ENCODE data around the gene EZR. TPM values are rescaled to one million over a fixed set of nuclear protein-coding genes. Genes with fewer than 3 reads are reported as not detected.

EZR gene
- total and polyA plus RNA-seq, 2 of the 13 experiments (the other 11 are each of a cell fraction or from before 2014, with no cell fraction given), result 34.7 to 60.3 TPM

GRCh38 chr6:158791274-158791855 lies 27.8 kb downstream of the EZR start (continued):
- TF ChIP-seq AHDC1 (CRISPR knock-in tag; IDR thresholded peaks at IDR 0.05; ENCODE audit: borderline replicate concordance) (no peak), ZNF362 (CRISPR knock-in tag; IDR thresholded peaks at IDR 0.05; ENCODE audit: borderline replicate concordance) (peak; percentile 82; the same call in 1 of the 2 replicates), ZNF335 (CRISPR knock-in tag; IDR thresholded peaks at IDR 0.05) (no peak), ZNF567 (CRISPR knock-in tag; IDR thresholded peaks at IDR 0.05; ENCODE audit: borderline replicate concordance) (no peak), HNF4A (CRISPR knock-in tag; IDR thresholded peaks at IDR 0.05) (peak; percentile 7; the same call in 1 of the 2 replicates)
- TF ChIP-seq, protein P1, sequence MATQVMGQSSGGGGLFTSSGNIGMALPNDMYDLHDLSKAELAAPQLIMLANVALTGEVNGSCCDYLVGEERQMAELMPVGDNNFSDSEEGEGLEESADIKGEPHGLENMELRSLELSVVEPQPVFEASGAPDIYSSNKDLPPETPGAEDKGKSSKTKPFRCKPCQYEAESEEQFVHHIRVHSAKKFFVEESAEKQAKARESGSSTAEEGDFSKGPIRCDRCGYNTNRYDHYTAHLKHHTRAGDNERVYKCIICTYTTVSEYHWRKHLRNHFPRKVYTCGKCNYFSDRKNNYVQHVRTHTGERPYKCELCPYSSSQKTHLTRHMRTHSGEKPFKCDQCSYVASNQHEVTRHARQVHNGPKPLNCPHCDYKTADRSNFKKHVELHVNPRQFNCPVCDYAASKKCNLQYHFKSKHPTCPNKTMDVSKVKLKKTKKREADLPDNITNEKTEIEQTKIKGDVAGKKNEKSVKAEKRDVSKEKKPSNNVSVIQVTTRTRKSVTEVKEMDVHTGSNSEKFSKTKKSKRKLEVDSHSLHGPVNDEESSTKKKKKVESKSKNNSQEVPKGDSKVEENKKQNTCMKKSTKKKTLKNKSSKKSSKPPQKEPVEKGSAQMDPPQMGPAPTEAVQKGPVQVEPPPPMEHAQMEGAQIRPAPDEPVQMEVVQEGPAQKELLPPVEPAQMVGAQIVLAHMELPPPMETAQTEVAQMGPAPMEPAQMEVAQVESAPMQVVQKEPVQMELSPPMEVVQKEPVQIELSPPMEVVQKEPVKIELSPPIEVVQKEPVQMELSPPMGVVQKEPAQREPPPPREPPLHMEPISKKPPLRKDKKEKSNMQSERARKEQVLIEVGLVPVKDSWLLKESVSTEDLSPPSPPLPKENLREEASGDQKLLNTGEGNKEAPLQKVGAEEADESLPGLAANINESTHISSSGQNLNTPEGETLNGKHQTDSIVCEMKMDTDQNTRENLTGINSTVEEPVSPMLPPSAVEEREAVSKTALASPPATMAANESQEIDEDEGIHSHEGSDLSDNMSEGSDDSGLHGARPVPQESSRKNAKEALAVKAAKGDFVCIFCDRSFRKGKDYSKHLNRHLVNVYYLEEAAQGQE (IDR thresholded peaks at IDR 0.05; ENCODE audit: borderline replicate concordance in 1 of 2, low read depth in 1 of 2, low read length in 2 of 2), result no peak
- TF ChIP-seq, protein P2, sequence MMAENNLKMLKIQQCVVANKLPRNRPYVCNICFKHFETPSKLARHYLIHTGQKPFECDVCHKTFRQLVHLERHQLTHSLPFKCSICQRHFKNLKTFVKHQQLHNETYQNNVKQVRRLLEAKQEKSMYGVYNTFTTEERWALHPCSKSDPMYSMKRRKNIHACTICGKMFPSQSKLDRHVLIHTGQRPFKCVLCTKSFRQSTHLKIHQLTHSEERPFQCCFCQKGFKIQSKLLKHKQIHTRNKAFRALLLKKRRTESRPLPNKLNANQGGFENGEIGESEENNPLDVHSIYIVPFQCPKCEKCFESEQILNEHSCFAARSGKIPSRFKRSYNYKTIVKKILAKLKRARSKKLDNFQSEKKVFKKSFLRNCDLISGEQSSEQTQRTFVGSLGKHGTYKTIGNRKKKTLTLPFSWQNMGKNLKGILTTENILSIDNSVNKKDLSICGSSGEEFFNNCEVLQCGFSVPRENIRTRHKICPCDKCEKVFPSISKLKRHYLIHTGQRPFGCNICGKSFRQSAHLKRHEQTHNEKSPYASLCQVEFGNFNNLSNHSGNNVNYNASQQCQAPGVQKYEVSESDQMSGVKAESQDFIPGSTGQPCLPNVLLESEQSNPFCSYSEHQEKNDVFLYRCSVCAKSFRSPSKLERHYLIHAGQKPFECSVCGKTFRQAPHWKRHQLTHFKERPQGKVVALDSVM (CRISPR knock-in tag; IDR thresholded peaks at IDR 0.05), result no peak
- TF ChIP-seq, protein P3, sequence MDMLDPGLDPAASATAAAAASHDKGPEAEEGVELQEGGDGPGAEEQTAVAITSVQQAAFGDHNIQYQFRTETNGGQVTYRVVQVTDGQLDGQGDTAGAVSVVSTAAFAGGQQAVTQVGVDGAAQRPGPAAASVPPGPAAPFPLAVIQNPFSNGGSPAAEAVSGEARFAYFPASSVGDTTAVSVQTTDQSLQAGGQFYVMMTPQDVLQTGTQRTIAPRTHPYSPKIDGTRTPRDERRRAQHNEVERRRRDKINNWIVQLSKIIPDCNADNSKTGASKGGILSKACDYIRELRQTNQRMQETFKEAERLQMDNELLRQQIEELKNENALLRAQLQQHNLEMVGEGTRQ (IDR thresholded peaks at IDR 0.05; ENCODE audit: low read depth, low read length), result no peak
- TF ChIP-seq, protein P3 (CRISPR knock-in tag; IDR thresholded peaks at IDR 0.05; ENCODE audit: borderline replicate concordance), result no peak
